ENCODE results near the gene KMT2B.
"Not testable (repeated sequence)": the region's sequence is repeated elsewhere in the genome, so short reads cannot be mapped to it uniquely, and the experiment has no call there.

The KMT2B gene

GRCh38 chr19:35760711-35761349 lies 43.0 kb downstream of the KMT2B start:
- DNase-seq: no peak

- DNase-seq: no peak
These were observed 46.9 kb downstream of the KMT2B start for GRCh38 chr19:35764432-35765315.

GRCh38 chr19:35766571-35767104 lies 48.8 kb downstream of the KMT2B start:
- no peak for DNase-seq

- no peak for DNase-seq
These were observed 49.7 kb downstream of the KMT2B start for GRCh38 chr19:35767288-35768081.

GRCh38 chr19:35768082-35768421 lies 50.2 kb downstream of the KMT2B start:
- DNase-seq: no peak

- DNase-seq: not testable (repeated sequence)
These were observed 54.6 kb downstream of the KMT2B start for GRCh38 chr19:35772362-35772761.

GRCh38 chr19:35773020-35773806 lies 55.4 kb downstream of the KMT2B start:
- DNase-seq: no peak

GRCh38 chr19:35774274-35775045 lies 56.7 kb downstream of the KMT2B start:
- DNase-seq: no peak

- no peak for DNase-seq
These were observed 57.2 kb downstream of the KMT2B start for GRCh38 chr19:35775046-35775297.

GRCh38 chr19:35775298-35776101 lies 57.7 kb downstream of the KMT2B start, which contains the start of gene ARHGAP33:
Gene ARHGAP33, plus strand, starts transcription at chr19:35775564. Its CDS starts 95 bp downstream, at chr19:35775659.
- peak; percentile 95 for DNase-seq

GRCh38 chr19:35776102-35776788 lies 58.4 kb downstream of the KMT2B start:
- DNase-seq: no peak

GRCh38 chr19:35777086-35777841 lies 59.5 kb downstream of the KMT2B start:
- no peak for DNase-seq

GRCh38 chr19:35777961-35778360 lies 60.2 kb downstream of the KMT2B start:
- DNase-seq: no peak

GRCh38 chr19:35779033-35779432 lies 61.2 kb downstream of the KMT2B start:
- no peak for DNase-seq

GRCh38 chr19:35780058-35780457 lies 62.3 kb downstream of the KMT2B start:
- DNase-seq: no peak

- DNase-seq: no peak
These were observed 62.9 kb downstream of the KMT2B start for GRCh38 chr19:35780717-35781116.

- DNase-seq: no peak
These were observed 63.8 kb downstream of the KMT2B start for GRCh38 chr19:35781650-35782049.

- DNase-seq: no peak
These were observed 64.8 kb downstream of the KMT2B start for GRCh38 chr19:35782589-35782988.

Measured in DMS79 (cell line).